Neural progenitor cell (in vitro differentiated cells): Measurements from ENCODE around the gene CCDC93.

ENCODE experiments used
- CTCF ChIP-seq: fragments of 200-600 bp; sonication (generic); IDR thresholded peaks from 2 replicates; pipeline ENCODE4 v1.5.1; 2017; ENCODE audit warnings: antibody characterized with exemption, mild to moderate bottlenecking
- EZH2phosphoT487 ChIP-seq: fragments of 200-600 bp; sonication (generic); IDR thresholded peaks from 2 replicates; pipeline ENCODE4 v1.6.1; 2017; ENCODE audit warnings: antibody characterized with exemption

- no peak for TF ChIP-seq CTCF
- TF ChIP-seq EZH2phosphoT487 = no peak
Observed at GRCh38 chr2:117918608-117919007, 95.3 kb downstream of the CCDC93 start.
